ENCODE measurements around the gene PRSS2.
"Not testable (repeated sequence)": the region's sequence is repeated elsewhere in the genome, so short reads cannot be mapped to it uniquely, and the experiment has no call there.

Gene PRSS2

DNA sequence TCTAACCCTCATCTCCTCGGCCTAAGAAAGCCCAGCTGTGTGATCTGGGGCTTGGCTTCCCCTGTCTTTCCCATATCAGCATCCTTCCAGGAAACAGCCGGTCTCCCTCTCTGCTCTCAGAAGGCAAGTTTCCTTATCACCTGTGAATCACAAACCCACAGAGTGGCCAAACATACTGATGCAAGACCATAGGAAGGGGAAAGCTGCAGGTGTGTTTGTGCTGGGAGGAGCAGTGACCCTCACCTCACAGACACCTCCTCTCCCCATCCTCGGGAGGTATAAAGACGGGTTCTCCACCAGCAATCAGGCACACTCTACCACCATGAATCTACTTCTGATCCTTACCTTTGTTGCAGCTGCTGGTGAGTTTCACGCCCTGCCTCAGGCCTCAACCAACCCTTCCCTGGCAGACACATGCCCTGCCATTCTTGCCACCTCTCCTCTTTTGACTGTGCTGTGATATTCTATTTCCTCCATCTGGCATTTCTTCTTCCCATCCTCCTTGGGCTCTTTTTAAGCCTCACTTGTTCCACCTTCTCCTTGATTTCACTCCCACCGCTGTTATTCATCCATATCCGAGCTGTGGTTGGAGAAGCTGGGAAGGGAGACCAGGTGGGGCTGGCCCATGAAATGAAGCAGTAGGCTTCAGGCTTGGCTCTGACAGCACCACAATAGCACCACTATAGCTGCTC, at the start of gene PRSS2:
PRSS2 (plus strand) TSS at position 310 of the 692 bp plus-strand sequence; CDS start at position 323, 13 bp downstream.
- DNase-seq, result no peak

DNA sequence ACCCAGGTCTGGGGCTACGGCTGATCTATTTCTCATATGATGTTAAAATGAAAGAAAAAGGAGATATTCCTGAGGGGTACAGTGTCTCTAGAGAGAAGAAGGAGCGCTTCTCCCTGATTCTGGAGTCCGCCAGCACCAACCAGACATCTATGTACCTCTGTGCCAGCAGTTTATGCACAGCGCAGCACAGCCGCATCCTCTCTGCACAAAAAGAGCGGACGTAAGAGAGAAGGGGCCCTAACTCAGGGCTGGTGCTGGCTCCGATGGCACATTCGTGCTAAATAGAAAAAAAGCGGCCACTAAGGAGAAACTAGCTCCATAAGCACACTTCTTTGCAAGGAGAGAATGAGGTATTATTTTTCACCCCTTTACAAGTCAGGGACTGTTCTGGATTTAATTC, 49.8 kb upstream of the PRSS2 start:
- DNase-seq, result peak; percentile 49

- peak; percentile 51 for DNase-seq
Observed at GRCh38 chr7:142722248-142722794, 48.4 kb upstream of the PRSS2 start.

DNA sequence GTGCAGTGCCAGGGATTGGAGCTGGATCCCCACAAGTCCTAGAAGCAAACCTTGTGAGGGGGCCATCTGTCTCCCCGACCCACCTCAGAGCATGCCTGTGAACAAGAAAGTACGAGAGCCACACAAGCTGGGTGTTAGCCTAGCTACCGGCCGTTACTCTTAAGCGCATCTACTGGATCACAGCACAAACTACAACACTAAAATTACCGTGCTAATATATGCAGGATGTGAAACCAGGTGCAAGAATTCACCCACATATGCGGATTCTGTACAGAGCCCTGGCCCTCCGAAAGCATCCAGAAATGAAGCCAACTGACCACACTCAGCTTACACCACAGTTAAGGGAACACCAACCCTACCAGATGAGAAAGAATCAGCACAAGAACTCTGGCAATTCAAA, 37.5 kb upstream of the PRSS2 start:
- peak; percentile 72 for DNase-seq

DNA sequence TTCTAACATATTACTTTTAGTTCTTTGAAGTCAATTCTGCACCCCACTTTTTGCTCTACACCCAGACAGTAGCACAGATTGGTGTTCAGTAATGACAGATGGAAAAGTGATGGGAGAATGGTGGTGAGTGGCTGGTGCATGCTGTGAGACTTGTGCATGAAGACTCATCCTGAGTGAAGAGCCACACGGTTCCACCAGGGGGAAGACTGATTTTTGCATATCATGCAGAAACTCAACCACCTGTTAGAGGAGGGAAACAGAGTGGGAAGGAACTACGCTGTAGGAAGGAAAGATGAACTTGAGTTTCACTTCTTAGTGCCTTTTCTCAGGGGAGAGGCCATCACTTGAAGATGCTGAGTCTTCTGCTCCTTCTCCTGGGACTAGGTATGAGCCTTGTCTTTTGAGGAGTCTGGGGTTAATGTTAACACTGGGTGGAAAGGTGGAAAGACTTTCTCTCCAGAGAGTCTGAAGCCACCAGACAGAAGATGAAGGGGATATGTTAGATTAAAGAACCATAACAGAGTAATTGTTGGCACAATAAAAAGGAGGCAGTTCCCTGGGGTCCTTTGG, 30.8 kb upstream of the PRSS2 start:
- no peak for DNase-seq

DNA sequence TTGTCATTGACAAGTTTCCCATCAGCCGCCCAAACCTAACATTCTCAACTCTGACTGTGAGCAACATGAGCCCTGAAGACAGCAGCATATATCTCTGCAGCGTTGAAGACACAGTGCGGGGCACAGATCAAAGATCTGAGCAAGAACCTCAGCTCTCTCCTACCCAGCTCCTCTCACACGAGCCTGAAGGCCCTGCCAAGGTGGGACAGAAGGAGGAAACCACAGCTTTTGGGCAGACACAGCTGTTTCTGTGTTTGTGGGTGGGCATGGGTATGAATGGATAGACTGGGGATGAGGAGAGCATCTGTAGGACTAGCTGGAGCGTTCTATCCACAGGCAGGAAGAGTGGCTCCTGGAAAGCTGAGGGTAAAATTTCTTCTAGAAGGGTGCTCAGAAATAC, 30.0 kb upstream of the PRSS2 start:
- no peak for DNase-seq

DNA sequence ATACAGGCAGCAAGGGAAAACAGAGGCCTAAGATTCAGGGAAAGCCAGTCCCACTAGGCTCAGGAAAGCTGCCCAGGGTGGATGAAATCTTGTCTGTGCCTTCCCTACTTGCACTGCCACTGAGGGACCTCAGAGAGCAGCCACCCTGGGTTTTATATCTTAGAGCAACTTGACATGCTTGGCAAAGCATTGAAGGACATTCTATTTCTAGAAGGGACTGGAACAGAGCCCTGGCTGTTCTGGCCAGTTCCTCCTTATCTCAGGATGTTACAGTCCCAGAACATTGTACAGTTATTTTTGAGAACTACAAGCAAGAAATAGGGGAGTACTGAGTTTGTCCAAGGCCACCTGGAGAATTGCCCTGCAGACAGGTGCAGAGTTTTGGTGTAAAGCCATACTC, 28.8 kb upstream of the PRSS2 start:
- not testable (repeated sequence) for DNase-seq

- no peak for DNase-seq
Observed at GRCh38 chr7:142745091-142745635, 25.6 kb upstream of the PRSS2 start.

GRCh38 chr7:142745745-142746144, 25.0 kb upstream of the PRSS2 start:
- DNase-seq, result no peak

DNA sequence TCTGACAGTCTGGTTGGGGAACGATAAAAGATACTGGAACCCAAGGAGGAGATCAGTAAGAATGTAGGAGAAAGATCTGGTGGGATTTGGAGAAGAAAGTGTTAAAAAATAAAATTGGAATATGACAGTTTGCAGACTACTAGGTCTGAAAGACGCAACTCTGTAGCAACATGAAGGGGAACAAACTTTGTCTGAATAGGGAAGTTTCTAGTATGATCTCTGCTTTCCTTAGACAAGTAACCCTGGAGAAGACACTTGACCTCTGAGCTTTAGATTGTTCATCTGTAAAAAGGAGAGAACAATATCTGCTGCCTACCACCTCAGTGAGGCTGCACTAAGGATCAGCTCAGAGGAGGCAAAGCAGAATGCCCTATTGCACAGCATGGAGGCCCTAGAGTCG, 24.5 kb upstream of the PRSS2 start:
- DNase-seq, result no peak

DNA sequence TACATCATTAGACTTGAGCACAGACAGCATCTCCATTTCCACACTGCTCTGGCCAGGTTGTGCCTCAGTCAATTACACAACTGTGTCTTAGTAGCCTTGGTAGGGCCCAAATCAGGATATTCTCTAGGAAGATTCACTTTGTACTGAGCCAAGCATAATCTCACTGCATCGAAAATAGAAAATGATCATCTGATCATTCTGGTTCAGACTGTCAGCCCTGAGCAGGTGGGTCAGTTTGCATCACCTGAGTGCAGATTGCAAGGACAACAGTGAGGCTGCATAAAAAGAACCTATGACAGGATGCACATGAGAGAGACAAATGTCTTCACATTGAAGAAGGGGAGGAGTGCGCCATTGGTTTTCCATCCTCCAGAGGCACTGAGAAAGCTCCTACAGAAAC, 22.4 kb upstream of the PRSS2 start:
- not testable (repeated sequence) for DNase-seq

DNA sequence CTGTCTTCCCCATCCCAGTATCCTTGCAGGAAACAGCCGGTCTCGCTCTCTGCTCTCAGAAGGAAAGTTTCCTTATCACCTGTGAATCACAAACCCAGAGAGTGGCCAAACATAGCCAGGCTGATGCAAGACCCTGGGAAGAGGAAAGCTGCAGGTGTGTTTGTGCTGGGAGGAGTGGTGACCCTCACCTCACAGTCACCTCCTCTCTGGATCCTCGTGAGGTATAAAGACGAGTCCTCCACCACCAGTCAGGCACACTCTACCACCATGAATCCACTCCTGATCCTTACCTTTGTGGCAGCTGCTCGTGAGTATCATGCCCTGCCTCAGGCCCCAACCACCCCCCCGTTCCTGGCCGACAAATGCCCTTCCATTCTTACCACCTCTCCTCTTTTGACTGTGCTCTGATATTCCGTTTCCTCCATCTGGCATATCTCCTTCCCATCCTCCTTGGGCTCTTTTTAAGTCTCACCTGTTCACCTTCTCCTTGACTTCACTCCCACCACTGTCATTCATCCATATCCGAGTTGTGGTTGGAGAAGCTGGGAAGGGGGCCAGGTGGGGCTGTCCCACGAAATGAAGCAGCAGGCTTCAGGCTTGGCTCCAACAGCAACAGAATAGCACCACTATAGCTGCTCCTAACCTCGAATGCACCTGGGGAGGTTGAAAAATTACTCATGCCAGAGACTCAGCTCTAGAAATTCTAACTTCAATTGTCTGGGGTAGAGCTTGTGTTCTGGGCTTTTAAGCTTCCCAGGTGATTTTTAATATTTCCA, 21.4 kb upstream of the PRSS2 start, which contains the start of gene PRSS1:
PRSS1 (plus strand) TSS at position 255 of the 776 bp plus-strand sequence; CDS start at position 268, 13 bp downstream.
- no peak for DNase-seq

- no peak for DNase-seq
Observed at GRCh38 chr7:142750321-142750938, 20.3 kb upstream of the PRSS2 start.

GRCh38 chr7:142751526-142752175, 19.1 kb upstream of the PRSS2 start:
- DNase-seq, result not testable (repeated sequence)

DNA sequence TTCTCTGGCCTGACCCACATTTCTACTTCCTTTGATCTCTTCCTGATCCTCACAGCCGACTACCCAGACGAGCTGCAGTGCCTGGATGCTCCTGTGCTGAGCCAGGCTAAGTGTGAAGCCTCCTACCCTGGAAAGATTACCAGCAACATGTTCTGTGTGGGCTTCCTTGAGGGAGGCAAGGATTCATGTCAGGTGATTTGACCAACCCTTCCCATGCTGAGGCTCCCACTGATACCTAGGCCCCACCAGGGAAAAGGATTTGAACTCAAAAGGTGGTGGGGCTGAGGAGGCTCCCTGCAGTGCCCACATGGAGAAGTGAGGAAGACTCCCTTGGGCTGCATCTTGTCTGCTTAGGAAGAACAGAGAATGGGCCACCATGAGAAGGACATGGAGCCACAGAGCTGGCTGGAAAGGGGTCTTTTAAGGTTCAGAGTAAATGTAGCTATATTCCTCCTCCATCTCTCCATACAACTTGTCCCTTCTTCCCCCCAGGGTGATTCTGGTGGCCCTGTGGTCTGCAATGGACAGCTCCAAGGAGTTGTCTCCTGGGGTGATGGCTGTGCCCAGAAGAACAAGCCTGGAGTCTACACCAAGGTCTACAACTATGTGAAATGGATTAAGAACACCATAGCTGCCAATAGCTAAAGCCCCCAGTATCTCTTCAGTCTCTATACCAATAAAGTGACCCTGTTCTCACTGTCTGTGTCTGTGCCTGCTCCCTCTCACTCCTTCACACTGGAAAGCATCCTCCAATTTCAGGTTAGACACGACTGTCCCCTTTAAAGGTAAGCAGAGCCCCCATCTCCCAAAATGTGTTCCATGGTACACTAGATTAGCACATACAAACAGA, 18.2 kb upstream of the PRSS2 start:
- no peak for DNase-seq

DNA sequence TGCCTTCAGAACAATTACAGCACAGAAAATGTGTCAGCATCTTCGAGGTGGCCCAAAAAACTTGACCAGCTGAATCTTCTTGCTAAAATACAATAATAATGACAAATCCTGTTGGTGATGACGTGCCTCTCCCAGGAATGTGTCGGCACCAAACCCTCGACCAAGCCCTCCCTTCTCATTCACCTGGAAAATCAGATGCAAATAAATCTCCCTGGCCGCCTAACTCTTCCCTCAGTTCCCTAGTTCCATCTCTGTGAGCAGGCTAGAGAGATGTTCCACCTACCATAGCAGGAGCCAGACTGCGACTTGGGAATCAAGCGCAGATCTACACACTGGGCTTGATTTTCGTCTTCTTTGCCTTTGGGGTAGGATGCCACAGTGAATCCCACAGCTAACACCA, 17.4 kb upstream of the PRSS2 start:
- DNase-seq, result no peak

- not testable (repeated sequence) for DNase-seq
Observed at GRCh38 chr7:142753925-142754491, 16.8 kb upstream of the PRSS2 start.

- DNase-seq, result no peak
Observed at GRCh38 chr7:142754681-142755575, 15.8 kb upstream of the PRSS2 start.

DNA sequence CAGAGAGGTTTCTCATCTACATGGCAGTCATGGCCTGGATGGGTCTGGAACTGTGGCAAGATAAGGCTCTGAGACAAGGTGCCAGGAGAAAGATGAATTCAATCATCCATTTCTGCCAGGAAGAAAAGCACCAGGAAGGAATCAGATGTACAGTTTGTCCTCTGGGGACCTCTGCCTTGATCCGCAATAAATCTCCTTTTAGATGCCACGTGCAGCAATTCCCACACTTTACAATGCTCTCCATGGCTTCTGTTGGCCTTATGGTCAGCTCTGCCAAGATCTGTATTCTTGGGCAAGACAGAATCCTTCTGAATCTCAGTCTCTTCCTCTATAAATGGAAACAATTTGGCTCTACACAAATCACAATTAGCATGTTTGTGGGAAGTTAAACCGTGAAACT, 12.5 kb upstream of the PRSS2 start:
- not testable (repeated sequence) for DNase-seq

DNA sequence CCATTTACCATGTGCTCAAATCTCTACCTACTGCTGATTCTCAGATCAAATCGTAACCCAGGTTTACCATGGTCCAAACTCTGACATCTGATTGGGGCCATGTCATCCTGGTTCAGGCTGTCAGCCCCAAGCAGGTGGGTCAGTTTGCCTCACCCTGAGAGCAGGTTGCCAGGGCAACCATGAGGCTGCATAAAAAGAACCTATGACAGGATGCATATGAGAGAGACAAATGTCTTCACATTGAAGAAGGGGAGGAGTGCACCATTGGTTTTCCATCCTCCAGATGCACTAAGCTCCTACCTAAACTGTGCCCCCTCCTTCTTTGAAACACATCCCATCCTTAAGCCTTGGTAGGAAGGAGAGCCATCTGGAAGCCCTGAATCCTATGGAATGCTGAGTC, 11.3 kb upstream of the PRSS2 start:
- no peak for DNase-seq
